ENCODE data around the gene ERVK3-1.

The ERVK3-1 gene

DNA sequence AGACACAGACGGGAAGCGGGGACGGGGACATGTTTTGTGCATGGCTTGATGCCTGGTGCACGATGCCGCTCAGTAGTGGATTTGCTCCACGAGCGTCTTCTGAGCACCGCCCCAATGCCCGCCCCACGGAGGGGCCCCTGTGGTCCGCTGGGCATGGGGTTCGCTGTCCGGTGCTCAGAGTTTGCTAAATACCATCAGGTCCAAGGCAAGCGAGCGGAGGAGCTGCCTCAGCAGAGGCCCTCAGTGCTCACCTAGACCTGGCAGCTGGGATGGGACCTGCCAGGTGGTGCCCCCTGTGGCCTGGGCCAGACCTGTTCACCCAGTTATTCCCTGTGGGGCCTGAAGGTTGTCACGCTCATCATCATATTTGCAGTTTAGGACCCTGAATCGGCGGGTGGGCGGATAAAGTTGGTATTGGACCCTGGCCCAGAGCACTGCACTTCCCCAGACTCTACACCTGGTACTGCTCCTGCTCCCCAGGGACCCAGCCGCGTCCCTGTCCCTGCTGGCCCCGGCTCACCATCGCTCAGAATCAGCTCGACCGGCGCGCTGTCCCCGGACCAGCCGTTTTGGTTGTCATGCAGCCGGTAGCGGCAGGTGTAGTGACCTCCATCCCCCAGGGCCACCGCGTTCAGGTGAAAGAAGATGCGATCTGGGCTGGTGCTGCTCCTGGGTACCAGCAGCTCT is 45.8 kb downstream of the ERVK3-1 start:
- Histone ChIP-seq H3K36me3 (peaks cover 0 to 42% (median 25%) of the 10 kb centered on the region in 11 experiments; a peak in 17 of 22 replicates), H3K4me2 (peak overlapping the region; percentile 86 to 99 (median 96)), H3K9me3 (replicated peaks in 1 of 11) (no peaks in the 10 kb centered on the region), H3K4me1 (peaks cover 42 to 67% (median 55%) of the 10 kb centered on the region in 10 experiments), H3K27ac (peak overlapping the region in 8 of 11 experiments; percentile 78 to 98 (median 86); a peak in 11 of 22 replicates), H3K9ac (peak overlapping the region; percentile 65 to 91 (median 85); a peak in 19 of 22 replicates), H4K20me1 (peaks cover 18 to 61% (median 54%) of the 10 kb centered on the region in 11 experiments), H3K27me3 (peaks cover 10 to 20% (median 12%) of the 10 kb centered on the region in 11 experiments), H3K4me3 (peak overlapping the region in 9 of 10 experiments; percentile 50 to 88 (median 76); a peak in 16 of 20 replicates)
- no peak for TF ChIP-seq Cebpa-rat (IDR thresholded peaks at IDR 0.05)

DNA sequence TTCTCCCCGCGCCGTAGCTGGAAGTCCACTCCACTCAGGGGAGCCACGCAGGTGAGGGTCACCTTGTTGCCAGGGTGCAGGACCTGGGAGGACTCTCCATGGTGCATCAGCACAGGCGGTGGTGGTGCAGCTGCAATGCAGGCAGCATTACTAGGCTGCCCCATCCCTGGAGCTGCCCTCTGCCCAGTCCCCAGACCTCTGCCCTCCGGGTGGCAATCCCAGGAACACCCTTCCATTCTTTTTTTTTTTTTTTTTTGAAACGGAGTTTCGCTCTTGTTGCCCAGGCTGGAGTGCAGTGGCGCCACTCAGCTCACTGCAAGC is 46.3 kb downstream of the ERVK3-1 start:
- Histone ChIP-seq H3K9ac (no peak overlapping the region), H3K4me3 (no peak overlapping the region), H3K36me3 (peaks cover 0 to 42% (median 25%) of the 10 kb centered on the region in 11 experiments; a peak in 17 of 22 replicates), H3K4me1 (peaks cover 42 to 67% (median 55%) of the 10 kb centered on the region in 10 experiments), H3K27me3 (peaks cover 15 to 25% (median 17%) of the 10 kb centered on the region in 11 experiments), H3K4me2 (peak overlapping the region in 9 of 11 experiments; percentile 86 to 99 (median 96); a peak in 18 of 22 replicates), H4K20me1 (peaks cover 18 to 66% (median 59%) of the 10 kb centered on the region in 11 experiments), H3K27ac (no peak overlapping the region), H3K9me3 (replicated peaks in 1 of 11) (no peaks in the 10 kb centered on the region)
- no peak for TF ChIP-seq Cebpa-rat (IDR thresholded peaks at IDR 0.05)

DNA sequence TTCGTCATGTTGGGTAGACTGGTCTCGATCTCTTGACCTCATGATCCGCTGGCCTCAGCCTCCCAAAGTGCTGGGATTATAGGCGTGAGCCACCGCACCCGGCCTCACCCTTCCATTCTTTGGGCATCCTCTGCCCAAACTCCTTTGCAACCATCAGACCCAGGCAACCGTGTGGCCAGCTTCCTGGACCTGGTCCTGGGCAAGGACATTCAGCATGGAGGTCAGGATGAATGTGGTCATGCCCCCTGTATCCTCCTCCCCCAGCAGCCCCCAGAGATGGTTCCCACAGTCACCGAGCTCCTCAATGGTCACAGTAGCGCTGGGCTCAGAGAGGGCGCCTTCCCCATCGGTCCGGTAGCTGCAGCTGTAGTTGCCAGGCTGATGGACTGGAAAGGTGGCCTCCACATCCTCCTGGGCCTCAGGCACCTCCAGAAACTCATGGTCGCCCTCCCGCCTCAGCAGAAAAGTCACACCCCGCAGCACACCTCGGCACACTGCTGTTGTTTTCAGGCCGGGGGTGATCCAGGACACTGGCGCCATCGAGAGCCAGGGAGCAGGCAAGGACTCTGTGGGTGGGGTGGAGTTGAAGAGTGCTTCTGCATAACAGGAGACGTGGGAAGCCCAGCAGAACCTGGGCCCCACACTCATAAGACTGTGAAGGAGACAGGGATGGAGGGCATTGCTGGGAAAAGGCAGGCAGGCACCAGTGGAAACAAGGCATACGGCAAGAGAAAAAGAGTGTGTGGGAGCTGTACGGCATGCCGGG is 47.0 kb downstream of the ERVK3-1 start:
- Histone ChIP-seq H3K27ac (no peak overlapping the region), H3K9ac (no peak overlapping the region), H3K9me3 (replicated peaks in 1 of 11) (no peaks in the 10 kb centered on the region), H3K27me3 (peaks cover 21 to 31% (median 24%) of the 10 kb centered on the region in 11 experiments), H3K4me2 (peak overlapping the region in 3 of 11 experiments; percentile 15 to 97 (median 97); a peak in 2 of 22 replicates), H4K20me1 (peaks cover 18 to 73% (median 66%) of the 10 kb centered on the region in 11 experiments), H3K4me3 (no peak overlapping the region), H3K36me3 (peaks cover 0 to 42% (median 25%) of the 10 kb centered on the region in 11 experiments; a peak in 17 of 22 replicates), H3K4me1 (peaks cover 46 to 70% (median 58%) of the 10 kb centered on the region in 10 experiments)
- no peak for TF ChIP-seq Cebpa-rat (IDR thresholded peaks at IDR 0.05)

DNA sequence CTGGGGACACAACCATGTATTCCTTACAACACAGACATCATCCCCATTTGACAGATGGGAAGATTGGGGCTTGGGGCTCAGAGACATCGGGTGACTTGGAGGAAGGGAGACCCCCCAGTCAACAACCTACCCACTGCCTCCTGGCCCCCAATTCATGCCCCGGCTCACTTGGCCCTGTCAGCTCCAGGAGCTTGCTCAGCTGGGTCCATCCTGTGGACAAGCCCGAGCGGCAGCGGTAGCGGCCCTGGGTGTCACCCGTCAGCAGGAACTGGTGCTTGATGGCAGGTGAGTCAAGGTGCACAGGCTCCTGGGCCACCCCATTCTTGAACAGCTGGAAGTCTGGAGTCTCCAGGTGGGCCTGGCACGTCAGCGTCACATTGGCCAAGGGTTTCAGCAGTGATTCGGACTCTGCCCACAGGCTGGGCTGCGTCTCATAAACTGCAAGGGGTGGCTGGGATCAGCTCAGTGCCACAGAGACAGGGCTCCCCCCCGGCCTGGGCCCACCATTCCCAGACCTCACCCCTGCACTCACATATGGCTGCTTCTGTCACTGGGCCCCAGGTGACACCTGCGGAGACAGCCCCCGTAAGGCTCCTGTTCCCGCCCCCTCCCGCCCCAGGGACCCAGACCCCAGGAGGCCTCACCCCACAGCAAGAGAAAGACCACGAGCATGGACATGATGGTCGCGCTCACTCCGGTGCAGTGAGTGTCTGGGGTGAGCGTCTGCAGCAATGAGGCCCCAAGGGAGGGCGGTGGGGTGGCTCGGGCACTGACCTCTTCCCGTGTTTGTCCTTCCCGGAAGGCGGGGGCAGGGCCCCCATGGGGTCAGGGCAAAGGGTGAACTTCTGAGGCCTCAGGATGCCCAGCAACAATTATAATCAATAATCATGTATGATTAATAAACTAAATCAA is 47.8 kb downstream of the ERVK3-1 start, which contains the start of gene A1BG:
TSS of gene A1BG (minus strand) at position 733 of the 912 bp plus-strand sequence. CDS start at position 678, 55 bp downstream.
- peak within 1 kb of the TSS in 4 of 11 experiments; percentile 15 to 25 (median 18); a peak in 3 of 22 replicates for H3K4me2 ChIP-seq
- no peak within 1 kb of the TSS for H3K27ac ChIP-seq
- H3K36me3 ChIP-seq = peaks cover 0 to 42% (median 25%) of the 10 kb centered on the region in 11 experiments; a peak in 17 of 22 replicates
- peaks cover 49 to 78% (median 64%) of the 10 kb centered on the region in 10 experiments for H3K4me1 ChIP-seq
- no peaks in the 10 kb centered on the region for H3K9me3 ChIP-seq (replicated peaks in 1 of 11)
- H3K9ac ChIP-seq = 0 out of 22 replicates have a peak within 1 kb of the TSS, but pooled peaks of 1 of the 11 experiments have one; percentile 23
- no peak within 1 kb of the TSS for H3K4me3 ChIP-seq
- H3K27me3 ChIP-seq = peaks cover 28 to 39% (median 32%) of the 10 kb centered on the region in 11 experiments
- TF ChIP-seq Cebpa-rat (IDR thresholded peaks at IDR 0.05) = no peak
- H4K20me1 ChIP-seq = peaks cover 18 to 78% (median 68%) of the 10 kb centered on the region in 11 experiments

DNA sequence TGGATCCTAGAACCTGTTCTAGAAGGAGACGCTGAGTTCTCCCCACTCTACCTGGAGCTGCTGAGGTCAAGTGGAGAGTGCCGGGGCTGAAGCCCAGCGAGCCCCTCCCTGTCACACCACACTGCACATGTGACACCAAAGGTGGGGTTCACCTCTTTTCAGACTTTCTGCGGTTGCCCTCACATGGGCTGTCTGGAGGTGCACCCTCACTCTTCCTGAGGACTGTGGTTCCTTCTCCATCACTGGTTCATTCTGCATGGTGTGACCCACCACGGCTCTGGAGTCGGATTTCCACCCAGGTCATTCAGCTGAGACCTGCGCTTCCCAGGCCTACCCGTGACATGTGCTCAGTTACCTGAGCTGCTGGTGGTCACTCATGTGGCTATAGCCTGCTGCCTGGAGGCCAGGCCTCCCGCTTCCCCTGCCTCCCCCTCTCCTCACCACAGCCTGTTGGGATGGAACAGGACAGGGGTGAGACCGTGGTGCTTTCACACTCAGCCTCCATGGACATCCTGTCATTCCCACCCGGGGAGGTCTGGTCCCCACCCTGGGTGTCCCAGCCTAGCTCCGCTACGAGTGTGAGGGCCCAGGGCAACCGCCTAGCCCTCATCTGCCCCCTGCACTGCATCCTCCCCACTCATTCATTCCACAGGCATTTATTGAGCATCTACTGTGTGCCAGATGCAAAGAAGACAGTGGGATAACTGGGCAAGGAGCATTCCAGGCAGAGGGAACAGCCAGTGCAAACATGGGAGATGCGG is 48.7 kb downstream of the ERVK3-1 start:
- no peak overlapping the region for H3K27ac ChIP-seq
- peaks cover 42 to 79% (median 64%) of the 10 kb centered on the region in 10 experiments for H3K4me1 ChIP-seq
- H3K9me3 ChIP-seq (replicated peaks in 1 of 11) = no peaks in the 10 kb centered on the region
- no peak overlapping the region for H3K4me3 ChIP-seq
- H3K4me2 ChIP-seq = no peak overlapping the region
- H3K9ac ChIP-seq = no peak overlapping the region
- peaks cover 18 to 79% (median 68%) of the 10 kb centered on the region in 11 experiments for H4K20me1 ChIP-seq
- H3K27me3 ChIP-seq = peaks cover 31 to 39% (median 35%) of the 10 kb centered on the region in 11 experiments
- H3K36me3 ChIP-seq = peaks cover 0 to 42% (median 25%) of the 10 kb centered on the region in 11 experiments; a peak in 17 of 22 replicates
- no peak for TF ChIP-seq Cebpa-rat (IDR thresholded peaks at IDR 0.05)

DNA sequence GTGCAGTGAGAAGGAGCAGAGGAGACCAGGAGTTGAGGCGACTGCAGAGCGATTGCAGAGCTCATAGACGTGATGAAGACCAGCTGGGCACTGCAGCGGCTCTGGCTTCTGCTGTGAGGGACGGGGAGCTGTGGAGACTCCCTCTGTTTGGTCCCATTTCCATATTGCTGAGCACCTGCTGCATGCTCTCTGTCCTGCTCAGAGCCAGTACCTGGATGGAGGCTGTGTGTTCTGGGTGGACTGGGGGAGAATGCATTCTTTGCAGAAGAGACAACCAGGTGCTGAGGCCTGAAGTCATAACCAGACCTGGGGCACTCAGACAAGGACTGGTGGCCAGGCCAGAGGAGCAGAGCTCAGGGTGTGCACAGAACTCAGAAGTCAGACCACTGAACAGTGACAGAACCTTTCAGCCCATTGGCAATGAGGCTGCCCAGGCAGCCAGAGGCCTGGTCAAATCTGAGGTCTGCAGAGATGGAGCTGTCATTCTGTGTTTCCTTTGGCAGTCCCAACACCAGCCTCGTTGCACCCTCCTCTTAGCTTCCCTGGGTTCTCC is 49.4 kb downstream of the ERVK3-1 start:
- peaks cover 31 to 39% (median 35%) of the 10 kb centered on the region in 11 experiments for H3K27me3 ChIP-seq
- H3K36me3 ChIP-seq = peaks cover 0 to 42% (median 25%) of the 10 kb centered on the region in 11 experiments; a peak in 17 of 22 replicates
- H3K4me1 ChIP-seq = peaks cover 35 to 76% (median 60%) of the 10 kb centered on the region in 10 experiments
- H4K20me1 ChIP-seq = peaks cover 18 to 79% (median 68%) of the 10 kb centered on the region in 11 experiments
- no peak overlapping the region for H3K4me3 ChIP-seq
- no peak overlapping the region for H3K27ac ChIP-seq
- H3K9ac ChIP-seq = no peak overlapping the region
- no peak overlapping the region for H3K4me2 ChIP-seq
- H3K9me3 ChIP-seq (replicated peaks in 1 of 11) = no peaks in the 10 kb centered on the region
- no peak for TF ChIP-seq Cebpa-rat (IDR thresholded peaks at IDR 0.05)

DNA sequence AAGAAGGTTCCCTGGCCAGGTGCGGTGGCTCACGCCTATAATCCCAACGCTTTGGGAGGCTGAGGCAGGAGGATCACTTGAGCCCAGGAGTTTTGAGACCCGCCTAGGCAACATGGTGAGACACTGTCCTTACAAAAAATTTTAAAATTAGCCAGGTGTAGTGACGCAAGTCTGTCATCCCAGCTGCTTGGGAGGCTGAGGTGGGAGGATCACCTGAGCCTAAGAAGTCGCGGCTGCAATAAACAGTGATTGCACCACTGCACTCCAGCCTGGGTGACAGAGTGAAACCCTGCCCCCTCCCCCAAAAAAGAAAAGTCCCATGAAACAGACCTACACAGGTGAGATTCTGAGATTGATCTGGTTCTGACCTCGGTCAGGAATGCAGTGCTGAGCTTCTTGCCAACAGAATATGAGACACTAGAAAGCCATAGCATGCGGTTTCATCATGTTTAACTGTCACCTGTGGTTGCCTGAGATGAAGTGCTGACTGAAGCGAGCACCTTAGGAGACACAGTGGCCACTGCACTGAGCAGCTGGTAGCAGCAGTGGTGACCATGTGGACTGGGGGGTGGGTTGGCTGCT is 50.1 kb downstream of the ERVK3-1 start:
- Histone ChIP-seq H4K20me1 (peaks cover 16 to 78% (median 68%) of the 10 kb centered on the region in 11 experiments), H3K4me3 (0 out of 20 replicates have a peak overlapping the region, but pooled peaks of 1 of the 10 experiments have one; percentile 53), H3K36me3 (peaks cover 0 to 42% (median 25%) of the 10 kb centered on the region in 11 experiments; a peak in 17 of 22 replicates), H3K9me3 (replicated peaks in 1 of 11) (no peaks in the 10 kb centered on the region), H3K9ac (peak overlapping the region in 1 of 11 experiments; percentile 40; a peak in 1 of 22 replicates), H3K27ac (no peak overlapping the region), H3K4me2 (peak overlapping the region in 10 of 11 experiments; percentile 80 to 98 (median 93); a peak in 21 of 22 replicates), H3K27me3 (peaks cover 31 to 39% (median 35%) of the 10 kb centered on the region in 11 experiments), H3K4me1 (peaks cover 28 to 69% (median 53%) of the 10 kb centered on the region in 10 experiments)
- no peak for TF ChIP-seq Cebpa-rat (IDR thresholded peaks at IDR 0.05)

All from BLaER1 treated with 17β-estradiol and CSF1 and Interleukin-3, amounts not matched to agents 10 nM and 100 nM (cell line).